ENCODE results near the gene SLC6A20.
"Not testable (repeated sequence)": the region's sequence is repeated elsewhere in the genome, so short reads cannot be mapped to it uniquely, and the experiment has no call there.

DNA sequence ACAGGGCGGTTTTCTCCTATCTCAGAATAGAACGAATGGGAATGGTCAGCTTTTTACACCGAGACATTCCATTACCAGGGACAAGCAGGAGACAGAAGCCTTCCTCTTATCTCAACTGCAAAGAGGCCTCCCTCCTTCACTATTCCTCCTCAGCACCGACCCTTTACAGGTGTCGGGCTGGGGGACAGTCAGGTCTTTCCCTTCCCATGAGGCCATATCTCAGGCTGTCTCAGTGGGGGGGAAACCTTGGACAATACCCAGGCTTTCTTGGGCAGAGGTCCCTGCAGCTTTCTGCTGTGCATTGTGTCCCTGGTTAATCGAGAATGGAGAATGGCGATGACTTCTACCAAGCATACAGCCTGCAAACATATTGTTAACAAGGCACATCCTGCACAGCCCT, 39.2 kb downstream of the SLC6A20 start:
- TF ChIP-seq, protein P1, sequence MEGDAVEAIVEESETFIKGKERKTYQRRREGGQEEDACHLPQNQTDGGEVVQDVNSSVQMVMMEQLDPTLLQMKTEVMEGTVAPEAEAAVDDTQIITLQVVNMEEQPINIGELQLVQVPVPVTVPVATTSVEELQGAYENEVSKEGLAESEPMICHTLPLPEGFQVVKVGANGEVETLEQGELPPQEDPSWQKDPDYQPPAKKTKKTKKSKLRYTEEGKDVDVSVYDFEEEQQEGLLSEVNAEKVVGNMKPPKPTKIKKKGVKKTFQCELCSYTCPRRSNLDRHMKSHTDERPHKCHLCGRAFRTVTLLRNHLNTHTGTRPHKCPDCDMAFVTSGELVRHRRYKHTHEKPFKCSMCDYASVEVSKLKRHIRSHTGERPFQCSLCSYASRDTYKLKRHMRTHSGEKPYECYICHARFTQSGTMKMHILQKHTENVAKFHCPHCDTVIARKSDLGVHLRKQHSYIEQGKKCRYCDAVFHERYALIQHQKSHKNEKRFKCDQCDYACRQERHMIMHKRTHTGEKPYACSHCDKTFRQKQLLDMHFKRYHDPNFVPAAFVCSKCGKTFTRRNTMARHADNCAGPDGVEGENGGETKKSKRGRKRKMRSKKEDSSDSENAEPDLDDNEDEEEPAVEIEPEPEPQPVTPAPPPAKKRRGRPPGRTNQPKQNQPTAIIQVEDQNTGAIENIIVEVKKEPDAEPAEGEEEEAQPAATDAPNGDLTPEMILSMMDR (IDR thresholded peaks at IDR 0.05) = not testable (repeated sequence)
- TF ChIP-seq POLR2A (IDR thresholded peaks at IDR 0.05; ENCODE audit: low read depth) = not testable (repeated sequence)

All from esophagus muscularis mucosa (tissue), 3 donors.